H1 (cell line): Measurements from ENCODE around the gene MRPS10. TPM values are rescaled to one million over a fixed set of nuclear protein-coding genes. Genes with fewer than 3 reads are reported as not detected.
A peak's percentile ranks its signal among the peaks of the same experiment; 100 is the strongest.

ENCODE experiments used
- BACH1 ChIP-seq: IDR thresholded peaks from 2 replicates; pipeline ENCODE4 v1.6.1; 2012; ENCODE audit warnings: low read length, improper control_type of control experiment
- CHD7 ChIP-seq: fragments of 300-600 bp; sonication (generic); IDR thresholded peaks from 2 replicates; pipeline ENCODE4 v1.7.1; 2012; ENCODE audit warnings: low read length, moderate library complexity, mild to moderate bottlenecking, inconsistent platforms; ENCODE audit not compliant: insufficient replicate concordance
- EGR1 ChIP-seq: IDR thresholded peaks from 2 replicates; pipeline ENCODE4 v1.6.1; 2011; ENCODE audit warnings: low read depth, low read length, borderline replicate concordance
- GABPA ChIP-seq: IDR thresholded peaks from 2 replicates; pipeline ENCODE4 v1.6.1; 2011; ENCODE audit warnings: mild to moderate bottlenecking, low read length, moderate library complexity, borderline replicate concordance; ENCODE audit not compliant: insufficient read depth
- GTF2F1 ChIP-seq: IDR thresholded peaks from 2 replicates; pipeline ENCODE4 v1.6.1; 2012; ENCODE audit warnings: low read depth, low read length, improper control_type of control experiment, borderline replicate concordance
- HDAC2 ChIP-seq, 2 experiments: fragments of 300-600 bp in 1 of 2; sonication (generic) in 1 of 2; IDR thresholded peaks; 2 replicates each; pipeline ENCODE4 v1.6.1; 2011 to 2012; ENCODE audit warnings: low read depth in 2 of 2, low read length in 2 of 2, mild to moderate bottlenecking in 2 of 2, moderate library complexity in 2 of 2, borderline replicate concordance in 1 of 2, inconsistent platforms in 1 of 2
- SIN3A ChIP-seq, 2 experiments: IDR thresholded peaks in 1 of 2; conservative IDR thresholded peaks in 1 of 2; 2 replicates each; pipeline ENCODE4 v1.6.1; 2011 to 2012; ENCODE audit warnings: low read length in 2 of 2, improper control_type of control experiment in 1 of 2, low read depth in 1 of 2, mild to moderate bottlenecking in 1 of 2
- SP1 ChIP-seq: IDR thresholded peaks from 2 replicates; pipeline ENCODE4 v1.6.1; 2011; ENCODE audit warnings: low read depth, low read length
- SP4 ChIP-seq: IDR thresholded peaks from 2 replicates; pipeline ENCODE4 v1.6.1; 2012; ENCODE audit warnings: low read length, inconsistent platforms
- polyA plus RNA-seq, 7 experiments: library from polyadenylated mRNA; depleted of rRNA in 3 of 7; stranded (reverse) in 5 of 7; unstranded in 2 of 7; fragments of >200 nt in 5 of 7; fragments of 200-250 nt in 2 of 7; gene quantifications; 1 replicate in 5 of 7; 2 replicates in 1 of 7; 4 replicates in 1 of 7; pipeline versions ENCODE4 v1.2.1 to v1.2.3, GENCODE V29; 2011 to 2013; ENCODE audit warnings: missing spikeins in 2 of 7, mixed read lengths in 2 of 7
- total RNA-seq: library from RNA; stranded (reverse); fragmentation: NEBNext Ultra II Directional; extraction: Animal tissue kit (Norgen Biotek cat#: 25700); gene quantifications from 2 replicates; pipeline ENCODE4 v1.2.1, GENCODE V29; 2021

The MRPS10 gene
- total and polyA plus RNA-seq, 2 of the 8 experiments (the other 6 are each of a cell fraction or from before 2014, with no cell fraction given), result 20.5 to 33.6 TPM

- TF ChIP-seq CHD7 (peak; percentile 66), BACH1 (no peak), SIN3A (conservative IDR thresholded peaks at IDR 0.05 in 1 of 2, IDR thresholded peaks at IDR 0.05 in 1 of 2; ENCODE audit: low read depth in 1 of 2, low read length in 2 of 2) (0 out of 4 replicates have a peak, but pooled peaks of 1 of the 2 experiments have one; percentile 32), EGR1 (0 out of 2 replicates have a peak, but pooled peaks have one; percentile 7), HDAC2 (IDR thresholded peaks at IDR 0.05; ENCODE audit: borderline replicate concordance in 1 of 2, low read depth in 2 of 2, low read length in 2 of 2) (peak; percentile 84 to 99; a peak in 2 of 4 replicates), GABPA (no peak), GTF2F1 (no peak), SP1 (peak; percentile 32; the same call in 1 of the 2 replicates), SP4 (0 out of 2 replicates have a peak, but pooled peaks have one; percentile 71)
Observed at GRCh38 chr6:42257614-42258013, 40.0 kb upstream of the MRPS10 start (continued).
